KOPT-K1 (cell line): ENCODE data around the gene H19.

Experiments
- H3K27ac ChIP-seq: fragments of 200-600 bp; sonication (generic); 2 replicates; pipeline ENCODE4 v1.5.1; 2016; ENCODE audit warnings: antibody characterized with exemption, mild to moderate bottlenecking, low read depth, low read length; ENCODE audit not compliant: poor library complexity, severe bottlenecking
- H3K36me3 ChIP-seq: fragments of 200-600 bp; sonication (generic); 2 replicates; pipeline ENCODE4 v1.5.1; 2017; ENCODE audit warnings: antibody characterized with exemption, mild to moderate bottlenecking, low read length, moderate library complexity; ENCODE audit not compliant: insufficient read depth
- H3K9me3 ChIP-seq: fragments of 200-600 bp; sonication (generic); 2 replicates; pipeline ENCODE4 v1.5.1; 2017; ENCODE audit warnings: antibody characterized with exemption, low read length, mild to moderate bottlenecking; ENCODE audit not compliant: insufficient read depth, poor library complexity, severe bottlenecking

Gene H19

DNA sequence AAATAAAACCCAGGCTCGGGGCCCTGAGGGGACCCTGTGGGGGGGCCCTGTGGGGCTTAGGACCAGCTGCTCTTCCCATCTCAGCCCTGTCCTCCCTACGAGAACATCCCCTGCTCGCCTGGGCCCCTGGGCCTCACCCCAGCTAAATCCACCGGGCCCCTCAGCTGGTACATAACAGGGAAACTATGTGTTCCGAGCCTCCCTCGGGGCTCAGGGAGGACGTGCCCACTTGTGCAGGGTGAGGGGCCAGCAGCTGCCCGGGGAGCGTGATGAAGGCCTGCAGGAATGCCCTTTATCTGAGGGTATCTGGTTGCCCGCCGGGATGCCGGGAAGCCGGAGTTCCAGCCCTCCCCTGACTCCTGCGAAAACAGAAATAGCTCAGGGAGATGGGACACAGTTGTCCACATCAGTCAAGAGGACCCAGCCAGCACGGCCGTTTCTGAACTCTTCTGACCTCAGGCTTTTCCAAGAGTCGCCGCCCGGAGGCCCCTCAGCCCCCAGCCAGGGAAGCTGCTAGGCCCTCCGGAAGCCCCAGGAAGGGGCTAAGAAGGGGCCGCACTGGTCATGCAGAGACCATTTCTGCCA lies 29.9 kb downstream of the H19 start:
- H3K36me3 ChIP-seq = no peaks in the 10 kb centered on the region
- no peak overlapping the region for H3K27ac ChIP-seq
- H3K9me3 ChIP-seq = no peaks in the 10 kb centered on the region

DNA sequence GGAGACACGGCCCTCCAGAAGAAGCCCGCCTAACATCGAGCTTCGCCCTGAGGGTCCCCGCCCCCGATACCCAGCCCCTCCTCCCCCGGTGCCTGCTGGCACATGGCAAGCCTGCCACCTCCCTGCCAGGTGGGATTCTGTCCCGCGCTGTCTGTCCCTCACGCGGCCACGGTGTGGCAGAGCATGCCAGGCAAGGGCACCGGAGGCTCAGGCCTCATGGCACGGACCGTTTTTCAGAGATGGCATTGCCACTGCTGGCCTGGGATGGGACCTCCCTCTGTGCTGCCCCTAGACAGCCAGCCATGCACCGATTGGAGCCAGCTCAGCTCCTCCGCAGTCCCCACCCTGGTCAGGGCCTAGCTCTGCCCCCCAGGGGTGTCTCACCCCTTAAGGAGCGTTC lies 31.1 kb downstream of the H19 start:
- no peaks in the 10 kb centered on the region for H3K9me3 ChIP-seq
- no peak overlapping the region for H3K27ac ChIP-seq
- H3K36me3 ChIP-seq = no peaks in the 10 kb centered on the region

DNA sequence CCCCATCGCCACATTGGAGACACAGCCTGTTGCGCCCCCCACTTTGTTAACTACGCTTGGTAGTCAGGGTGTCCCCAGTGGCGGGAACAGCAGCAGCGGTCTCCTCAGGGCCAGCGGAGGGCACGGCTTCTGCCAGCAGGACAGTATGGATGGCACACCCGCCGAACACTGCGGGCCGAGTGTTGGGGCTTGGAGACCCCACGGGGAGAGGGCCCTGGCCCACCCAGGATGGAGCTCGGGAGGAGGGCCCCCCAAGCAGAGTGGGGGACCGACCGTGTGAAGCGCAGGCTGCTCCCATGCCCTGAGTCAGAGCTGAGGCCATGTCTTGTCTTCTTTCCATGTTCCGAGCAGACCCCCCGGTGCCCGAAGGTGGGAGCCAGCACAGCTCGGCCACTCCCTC lies 32.7 kb downstream of the H19 start:
- no peaks in the 10 kb centered on the region for H3K36me3 ChIP-seq
- H3K27ac ChIP-seq = no peak overlapping the region
- H3K9me3 ChIP-seq = no peaks in the 10 kb centered on the region

DNA sequence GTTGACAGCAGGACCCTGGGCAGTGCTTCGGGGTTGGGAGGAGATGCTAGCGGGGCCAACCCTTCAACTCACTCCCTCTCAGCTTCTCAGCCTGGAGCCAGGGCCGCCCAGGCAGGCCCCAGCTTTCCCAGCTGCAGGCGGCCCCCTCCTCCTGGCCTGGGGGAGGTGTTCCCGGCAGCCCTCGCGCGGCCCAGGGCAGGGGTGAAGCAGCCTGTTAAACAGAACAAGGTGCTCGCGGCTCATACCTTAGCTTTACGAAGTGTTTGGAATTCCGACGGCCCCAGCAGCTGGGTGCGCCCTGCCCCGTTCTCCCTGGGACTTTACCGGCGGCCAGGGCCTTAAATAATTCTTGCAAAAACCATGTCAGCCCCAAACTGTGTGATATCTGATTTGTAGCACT lies 33.3 kb downstream of the H19 start:
- Histone ChIP-seq H3K9me3 (no peaks in the 10 kb centered on the region), H3K36me3 (no peaks in the 10 kb centered on the region), H3K27ac (no peak overlapping the region)

DNA sequence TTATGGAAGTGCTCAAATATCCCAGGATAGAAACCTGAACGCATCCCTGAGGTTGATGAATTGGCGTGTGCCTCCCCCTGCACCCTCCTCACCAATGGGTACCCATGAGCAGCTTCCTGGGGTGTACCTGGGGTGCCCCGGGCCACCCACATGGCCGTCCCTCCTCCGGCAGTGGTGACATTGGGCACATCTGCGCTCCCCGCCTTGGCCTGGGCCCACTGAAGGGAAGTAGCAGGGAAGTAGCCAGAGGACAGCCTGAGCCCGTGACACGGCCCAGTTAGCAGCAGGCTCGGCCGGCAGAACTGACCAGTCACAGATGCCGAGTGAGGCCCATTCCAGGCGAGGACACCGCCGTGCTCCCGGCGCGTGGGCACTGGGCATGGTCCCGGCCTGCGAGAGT lies 33.8 kb downstream of the H19 start:
- Histone ChIP-seq H3K27ac (no peak overlapping the region), H3K36me3 (no peaks in the 10 kb centered on the region), H3K9me3 (no peaks in the 10 kb centered on the region)

DNA sequence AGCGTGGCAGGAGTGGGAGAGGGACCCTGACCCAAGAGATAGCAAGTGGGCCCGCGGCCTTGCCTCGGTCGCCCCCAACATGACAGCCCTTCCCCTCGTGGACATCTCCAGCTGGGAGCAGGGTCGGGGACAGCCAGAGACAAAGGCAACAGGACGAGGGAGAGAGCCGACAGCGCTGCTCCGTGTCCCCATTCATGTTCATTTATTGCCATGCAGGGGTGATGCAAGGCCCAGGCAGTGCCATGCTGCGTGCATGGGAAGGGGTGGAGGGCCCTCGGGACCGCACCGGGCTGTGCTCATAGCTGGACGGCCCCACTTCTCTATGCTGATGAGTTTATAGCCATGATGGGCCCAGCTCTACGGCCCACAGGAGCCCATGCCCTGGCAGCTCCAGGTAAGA lies 37.9 kb downstream of the H19 start:
- H3K9me3 ChIP-seq = no peaks in the 10 kb centered on the region
- H3K27ac ChIP-seq = no peak overlapping the region
- no peaks in the 10 kb centered on the region for H3K36me3 ChIP-seq

DNA sequence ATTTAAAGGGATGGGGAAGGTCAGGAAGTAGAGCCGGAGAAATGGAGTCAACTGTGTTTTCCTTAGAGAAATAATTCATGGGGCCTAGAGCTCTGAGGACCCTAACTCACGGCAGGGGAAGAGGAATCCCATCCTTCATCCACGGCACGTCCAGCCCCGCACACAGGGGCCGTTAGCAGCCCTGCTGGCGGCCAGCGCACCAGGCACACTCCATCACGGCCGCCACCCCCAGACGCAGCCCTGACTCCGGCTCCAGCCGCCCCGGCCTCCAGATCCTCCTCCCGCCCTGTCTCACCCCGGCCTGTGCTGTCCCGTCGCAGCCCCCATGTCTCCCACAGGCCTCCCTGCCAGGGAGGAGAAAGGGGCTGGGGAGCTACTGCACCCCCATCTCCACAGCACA lies 39.3 kb downstream of the H19 start:
- H3K27ac ChIP-seq = no peak overlapping the region
- no peaks in the 10 kb centered on the region for H3K9me3 ChIP-seq
- no peaks in the 10 kb centered on the region for H3K36me3 ChIP-seq

DNA sequence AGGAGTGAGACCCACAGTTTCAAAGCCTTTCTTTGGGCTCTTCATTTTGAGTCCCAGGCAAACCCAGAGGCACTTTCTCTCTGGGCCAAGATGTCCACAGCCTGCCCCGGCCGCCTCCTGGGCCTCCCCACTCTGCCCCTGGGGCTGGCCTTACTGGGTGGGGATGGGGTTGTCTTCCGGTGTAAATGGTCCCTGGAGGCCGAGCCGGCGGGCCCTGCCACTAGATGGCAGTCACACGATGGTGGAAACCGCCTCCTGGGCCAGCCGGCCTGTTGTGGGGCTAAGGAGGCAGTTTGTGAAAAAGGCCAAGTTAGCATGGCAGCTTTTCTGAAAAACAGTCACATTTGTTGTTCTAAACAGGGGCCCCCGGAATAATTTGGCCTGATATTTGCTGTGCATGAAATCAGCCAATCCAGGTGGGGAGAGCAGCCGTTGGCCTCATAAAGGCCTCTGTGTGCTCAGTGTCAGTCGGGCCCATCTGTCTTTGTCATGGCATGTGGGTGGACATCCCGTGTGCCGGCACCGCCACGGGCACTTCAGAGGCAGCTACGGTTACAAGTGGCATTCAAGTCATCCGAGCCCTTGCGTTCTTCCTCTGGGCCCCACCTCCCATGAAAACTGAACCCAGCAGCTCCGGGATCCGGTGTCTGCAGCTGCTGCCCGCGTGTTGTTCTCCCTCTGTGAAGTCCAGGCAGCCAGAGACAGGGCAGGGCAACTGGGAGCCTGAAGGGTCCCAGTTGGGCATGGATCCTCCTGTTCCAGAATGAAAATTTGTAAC lies 44.0 kb downstream of the H19 start:
- Histone ChIP-seq H3K27ac (no peak overlapping the region), H3K36me3 (no peaks in the 10 kb centered on the region), H3K9me3 (no peaks in the 10 kb centered on the region)

DNA sequence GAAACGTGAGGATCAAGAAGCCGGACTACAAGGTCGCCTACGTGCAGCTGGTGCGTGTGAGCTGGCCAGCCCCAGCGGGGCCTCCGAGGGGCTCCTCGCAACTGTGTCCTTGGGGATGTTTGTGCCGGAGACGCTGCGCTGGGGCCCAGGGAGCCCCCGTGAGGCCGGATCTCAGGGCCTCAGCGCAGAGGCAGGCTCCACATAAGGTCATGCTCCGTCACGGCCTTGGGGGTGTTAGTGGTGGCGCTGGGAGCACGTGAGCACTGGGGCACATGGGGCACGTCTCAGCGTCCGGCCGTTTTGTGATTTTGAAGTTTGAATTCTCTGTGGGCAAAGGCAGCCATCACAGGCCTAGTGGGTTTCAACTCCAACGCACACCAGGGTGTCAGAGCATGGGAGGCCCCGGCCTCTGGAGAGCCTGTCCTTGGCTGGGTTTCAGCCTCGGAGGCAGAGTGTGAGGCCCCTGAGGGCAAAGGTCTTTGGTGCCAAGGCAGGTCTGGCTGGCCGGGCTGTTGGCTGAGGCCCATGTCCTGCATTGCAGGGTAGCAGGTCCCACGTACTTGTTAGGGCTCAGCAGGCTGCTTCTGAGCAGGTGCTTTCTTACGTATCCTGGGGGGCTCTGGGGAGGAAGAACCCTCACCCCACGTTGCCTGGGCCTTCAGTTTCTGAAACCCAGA lies 44.7 kb downstream of the H19 start:
- no peaks in the 10 kb centered on the region for H3K9me3 ChIP-seq
- H3K27ac ChIP-seq = no peak overlapping the region
- no peaks in the 10 kb centered on the region for H3K36me3 ChIP-seq

DNA sequence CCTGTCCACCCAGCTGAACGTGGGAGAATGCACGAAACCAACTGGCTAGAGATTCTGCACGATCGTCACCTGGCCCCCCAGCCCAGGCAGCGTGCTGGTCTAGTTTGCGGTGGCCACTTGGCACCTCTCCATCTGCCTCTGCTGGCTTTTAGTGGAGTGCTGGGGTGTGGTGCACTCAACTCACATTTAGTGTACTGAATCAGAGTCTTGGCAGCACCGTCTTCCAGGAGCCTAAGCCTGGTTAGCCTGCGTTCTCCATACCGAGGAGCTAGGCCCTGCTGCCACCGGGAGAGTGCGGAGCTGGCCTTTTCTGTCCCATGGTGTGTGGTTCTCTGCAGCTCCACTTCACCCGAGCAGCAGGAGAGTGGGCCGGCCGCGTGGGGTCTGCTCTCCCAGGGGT lies 47.7 kb downstream of the H19 start:
- Histone ChIP-seq H3K36me3 (no peaks in the 10 kb centered on the region), H3K27ac (no peak overlapping the region), H3K9me3 (no peaks in the 10 kb centered on the region)

DNA sequence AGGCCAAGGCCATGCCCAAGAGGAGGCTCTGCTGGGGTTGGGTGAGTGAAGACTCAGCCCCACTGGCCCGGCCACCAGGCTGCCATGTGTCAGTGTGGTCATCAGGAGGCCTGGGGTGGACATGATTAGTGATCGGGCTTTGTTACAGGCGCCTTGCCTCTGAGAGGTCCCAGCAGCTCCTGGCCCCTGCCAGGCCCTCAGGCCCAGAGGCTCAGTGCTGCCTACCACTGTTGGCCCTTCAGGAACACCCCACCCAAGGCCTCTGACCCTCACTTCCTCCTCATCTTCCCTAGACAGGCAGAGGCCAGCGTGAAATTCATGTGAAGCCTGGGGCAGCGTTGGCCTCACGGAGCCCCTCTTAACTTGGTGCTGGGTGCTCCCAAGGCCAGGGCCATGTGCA lies 48.3 kb downstream of the H19 start:
- H3K27ac ChIP-seq = no peak overlapping the region

DNA sequence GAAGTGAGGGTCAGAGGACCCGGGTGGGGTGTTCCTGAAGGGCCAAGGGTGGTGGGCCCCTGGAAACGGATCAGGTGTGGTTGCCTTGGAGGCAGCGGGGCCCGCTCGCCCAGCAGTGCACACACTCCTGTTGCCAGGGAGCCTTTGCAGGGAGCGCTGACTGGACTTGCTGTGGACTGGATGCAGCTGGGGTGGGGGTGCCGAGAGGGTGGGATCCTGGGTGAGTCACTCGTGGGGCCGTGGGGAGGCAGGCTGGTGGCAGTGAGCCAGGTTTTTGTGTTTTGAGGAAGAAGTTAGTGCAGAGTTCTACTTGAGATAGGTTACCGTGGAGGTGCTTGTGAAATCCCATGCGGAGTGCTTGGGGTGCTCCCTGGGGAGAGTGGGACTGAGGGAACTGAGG lies 49.3 kb downstream of the H19 start:
- Histone ChIP-seq H3K36me3 (no peaks in the 10 kb centered on the region), H3K27ac (no peak overlapping the region), H3K9me3 (no peaks in the 10 kb centered on the region)

More for the DNA sequence above, 48.3 kb downstream of the H19 start:
- no peaks in the 10 kb centered on the region for H3K36me3 ChIP-seq
- no peaks in the 10 kb centered on the region for H3K9me3 ChIP-seq

DNA sequence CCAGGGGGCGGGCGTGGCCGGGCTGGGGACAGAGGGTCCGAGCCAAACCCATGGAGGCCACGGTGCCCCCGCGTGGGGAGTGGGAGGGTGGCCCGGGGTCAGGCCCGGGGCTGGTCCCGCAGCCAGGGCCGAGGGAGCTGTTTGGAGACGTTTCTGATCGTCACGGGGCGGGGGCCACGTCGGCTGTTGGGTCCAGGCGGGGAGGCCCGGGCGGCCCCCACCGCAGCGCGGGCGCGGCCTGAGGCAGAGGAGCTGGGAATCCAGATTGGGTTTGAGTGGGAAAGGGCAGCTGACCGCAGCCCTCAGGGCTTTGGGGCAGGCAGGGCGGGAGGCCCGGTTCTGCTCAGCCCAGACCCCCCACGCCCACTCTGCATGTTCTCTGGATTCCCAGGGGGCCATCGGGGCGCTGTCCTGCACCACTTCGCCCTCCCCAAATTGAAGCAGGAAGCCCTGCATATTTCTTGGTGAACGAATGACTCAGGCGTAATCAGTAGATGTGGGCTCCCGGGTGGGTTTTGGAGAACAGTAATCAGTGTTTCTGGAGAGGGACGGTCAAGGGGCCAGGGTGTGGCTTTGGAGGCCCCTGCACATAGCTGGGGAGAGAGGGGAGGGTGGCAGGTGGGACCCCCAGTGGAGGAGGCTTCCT lies 49.9 kb downstream of the H19 start:
- no peaks in the 10 kb centered on the region for H3K36me3 ChIP-seq
- no peaks in the 10 kb centered on the region for H3K9me3 ChIP-seq
- no peak overlapping the region for H3K27ac ChIP-seq

DNA sequence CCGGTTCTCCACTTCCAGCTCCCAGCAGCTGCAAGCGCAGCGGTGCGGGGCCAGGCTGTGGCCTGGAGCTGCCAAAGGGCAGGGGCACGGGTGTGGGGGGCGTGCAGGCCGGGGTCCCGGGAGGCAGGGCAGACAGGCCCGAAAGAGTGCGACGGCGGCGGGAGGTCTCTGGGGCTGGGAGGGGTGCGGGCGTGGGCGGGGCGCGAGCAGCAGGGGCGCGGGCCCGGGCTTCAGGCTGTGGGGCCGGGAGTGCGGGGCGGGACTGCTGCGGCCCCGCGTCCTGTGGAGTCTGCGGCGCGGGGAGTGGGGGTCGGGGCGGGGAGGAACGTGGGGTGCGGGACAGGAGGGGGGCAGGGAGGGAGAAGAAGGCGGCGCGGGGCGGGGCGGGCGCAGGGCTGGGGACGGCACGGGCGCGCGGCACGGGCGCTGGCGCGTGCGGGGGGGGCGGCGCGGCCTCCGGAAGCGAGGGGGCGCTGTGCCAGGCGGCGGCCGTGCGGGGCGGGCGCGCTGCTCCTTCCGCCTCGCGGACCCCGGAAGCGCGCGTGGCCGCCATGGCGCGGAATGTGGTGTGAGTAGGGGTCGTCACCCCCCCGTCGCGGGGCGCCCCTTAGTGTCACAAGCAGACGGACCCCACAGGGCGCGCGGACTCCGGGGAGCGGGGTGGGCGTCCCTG lies 50.7 kb downstream of the H19 start, which contains the start of gene MRPL23:
Gene MRPL23, plus strand, starts transcription at position 521 of the 673 bp plus-strand sequence. Its CDS starts 31 bp downstream, at position 552.
- H3K9me3 ChIP-seq = no peaks in the 10 kb centered on the region
- H3K36me3 ChIP-seq = no peaks in the 10 kb centered on the region
- H3K27ac ChIP-seq = no peak within 1 kb of the TSS
